CD4-positive, alpha-beta T cell (primary cell): ENCODE data around the gene HJURP. TPM values are rescaled to one million over a fixed set of nuclear protein-coding genes. Genes with fewer than 3 reads are reported as not detected.

ENCODE experiments used
- ATAC-seq: fragments of 200-7000 bp; cut with Tn5 transposase; one replicate; pipeline ENCODE4 v1.10.0; 2022; ENCODE audit warnings: mild to moderate bottlenecking; ENCODE audit not compliant: poor library complexity
- CTCF ChIA-PET: fragments of 350-600 bp; sonication (Branson Sonifier 250); formaldehyde crosslinking; loops from one replicate; lab custom pipeline; 2021; ENCODE audit warnings: antibody characterized with exemption, inconsistent platforms; lab: Charles Lee
- POLR2A ChIA-PET: fragments of 350-600 bp; sonication (Branson Sonifier 250); formaldehyde crosslinking; loops from one replicate; lab custom pipeline; 2021; ENCODE audit warnings: antibody characterized with exemption, inconsistent platforms; lab: Charles Lee
- DNase-seq, 14 experiments: peaks; one replicate each; pipeline ENCODE4 v3.0.0-alpha.2; 2013 to 2020; ENCODE audit warnings: mixed read lengths in 2 of 14
- H3K27ac ChIP-seq, 2 donors: one replicate each; pipeline versions ENCODE4 v1.5.1 to v1.7.0; 2013; ENCODE audit warnings: low read length in 2 of 2, low read depth in 1 of 2, mild to moderate bottlenecking in 1 of 2
- H3K27me3 ChIP-seq, 2 experiments: 1 replicate in 1 of 2; 2 replicates in 1 of 2; pipeline versions ENCODE4 v1.6.1 to v1.7.0; 2013; ENCODE audit warnings: low read length in 2 of 2, control low read depth in 1 of 2, mild to moderate bottlenecking in 1 of 2, moderate library complexity in 1 of 2; ENCODE audit not compliant: insufficient read depth in 2 of 2, control insufficient read depth in 1 of 2
- H3K36me3 ChIP-seq: one replicate; pipeline ENCODE4 v1.6.1; 2013; ENCODE audit warnings: low read length, control low read depth; ENCODE audit not compliant: insufficient read depth
- H3K4me1 ChIP-seq: one replicate; pipeline ENCODE4 v1.6.1; 2013; ENCODE audit warnings: low read length, control low read depth; ENCODE audit not compliant: insufficient read depth
- H3K4me3 ChIP-seq: one replicate; pipeline ENCODE4 v1.5.1; 2013; ENCODE audit warnings: mild to moderate bottlenecking, low read length, moderate library complexity
- H3K9me3 ChIP-seq, 2 experiments: 1 replicate in 1 of 2; 2 replicates in 1 of 2; pipeline versions ENCODE4 v1.6.1 to v1.7.0; 2013; ENCODE audit warnings: low read length in 2 of 2, mild to moderate bottlenecking in 2 of 2, control low read depth in 1 of 2, moderate library complexity in 1 of 2; ENCODE audit not compliant: control insufficient read depth in 1 of 2, insufficient read depth in 1 of 2
- H3K27ac Mint-ChIP-seq: one replicate; pipeline ENCODE4 v1.8.0; 2020; ENCODE audit warnings: mixed read lengths
- H3K27me3 Mint-ChIP-seq: one replicate; pipeline ENCODE4 v1.8.0; 2021; ENCODE audit warnings: mixed read lengths
- H3K36me3 Mint-ChIP-seq: one replicate; pipeline ENCODE4 v1.8.0; 2021; ENCODE audit warnings: low read depth, mixed read lengths
- H3K4me1 Mint-ChIP-seq: one replicate; pipeline ENCODE4 v1.8.0; 2021; ENCODE audit warnings: low read depth, mixed read lengths
- H3K4me3 Mint-ChIP-seq: one replicate; pipeline ENCODE4 v1.8.0; 2020; ENCODE audit warnings: mild to moderate bottlenecking, mixed read lengths
- H3K9me3 Mint-ChIP-seq: one replicate; pipeline ENCODE4 v1.8.0; 2020; ENCODE audit warnings: mixed read lengths
- intact Hi-C, 2 experiments: fragments of 100-400 bp; cut with DNase I in 1 of 2; cut with micrococcal nuclease in 1 of 2; formaldehyde crosslinking; loops; one replicate each; pipeline versions ENCODE4 v1.15.1 to v1.9.0; 2023 to 2025; cut with DNase I, micrococcal nuclease
- total RNA-seq, 174 experiments: library from RNA in 2 of 174; stranded (reverse) in 2 of 174; gene quantifications; one replicate each; pipeline ENCODE4 v1.2.3 and lab custom pipeline; 2021 to 2026
- TF ChIP-seq, protein P1 (sequence below): fragments of 200-600 bp; IDR thresholded peaks from one replicate; pipeline ENCODE4 v1.8.0; 2022; ENCODE audit warnings: antibody characterized with exemption, mild to moderate bottlenecking

HJURP gene
- total RNA-seq, 2 experiments from 2014 or later: 0.22 to 0.25 TPM

DNA sequence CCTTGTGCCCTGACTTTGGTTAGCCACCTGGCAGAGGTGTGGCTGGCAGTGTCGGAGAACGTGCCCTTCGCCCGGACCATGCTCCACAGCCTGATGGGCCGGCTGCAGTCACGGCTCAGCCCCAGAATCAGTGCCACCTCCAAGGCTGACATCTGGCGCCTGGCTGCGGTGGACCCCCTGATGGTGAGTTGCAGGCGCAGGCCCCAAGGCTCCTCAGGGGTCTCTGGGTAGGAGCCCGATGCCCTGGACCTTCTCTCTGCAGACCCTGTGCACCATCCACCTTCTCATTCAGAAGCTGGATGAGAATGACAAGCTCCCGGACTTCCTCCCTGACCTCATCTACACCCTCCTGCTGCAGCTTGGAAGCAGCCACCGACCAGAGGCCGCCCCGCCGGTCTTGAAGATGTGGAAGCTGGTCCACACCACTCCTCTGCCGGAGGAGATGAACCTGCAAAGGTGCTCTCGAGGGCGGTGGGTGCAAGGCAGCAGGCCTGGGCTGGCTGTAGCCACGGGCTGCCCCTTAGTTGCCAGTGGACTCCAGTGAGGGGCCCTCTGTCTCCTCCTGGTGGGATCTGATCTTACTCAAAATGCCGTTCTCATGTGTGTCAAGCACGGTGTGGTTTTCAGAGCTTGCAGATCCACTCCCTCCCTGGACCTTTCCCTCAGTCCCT lies 32.1 kb downstream of the HJURP start:
- Histone ChIP-seq H3K9me3 (peaks cover 0 to 8% of the 10 kb centered on the region in 2 experiments), H3K36me3 (no peaks in the 10 kb centered on the region), H3K4me1 (no peaks in the 10 kb centered on the region), H3K4me3 (no peak overlapping the region), H3K27ac (no peak overlapping the region), H3K27me3 (peaks cover 0 to 2% of the 10 kb centered on the region in 2 experiments)
- Mint-ChIP-seq H3K36me3 (no peaks in the 10 kb centered on the region), H3K4me3 (no peak overlapping the region), H3K4me1 (no peaks in the 10 kb centered on the region), H3K27me3 (peaks cover 4% of the 10 kb centered on the region), H3K27ac (no peak overlapping the region), H3K9me3 (no peaks in the 10 kb centered on the region)
- ChIA-PET CTCF (no interaction called here), POLR2A (no interaction called here)
- no peak for ATAC-seq
- intact Hi-C loops: no loop called here
- DNase-seq: peak in 1 of 14 experiments; percentile 25
- TF ChIP-seq, protein P1, sequence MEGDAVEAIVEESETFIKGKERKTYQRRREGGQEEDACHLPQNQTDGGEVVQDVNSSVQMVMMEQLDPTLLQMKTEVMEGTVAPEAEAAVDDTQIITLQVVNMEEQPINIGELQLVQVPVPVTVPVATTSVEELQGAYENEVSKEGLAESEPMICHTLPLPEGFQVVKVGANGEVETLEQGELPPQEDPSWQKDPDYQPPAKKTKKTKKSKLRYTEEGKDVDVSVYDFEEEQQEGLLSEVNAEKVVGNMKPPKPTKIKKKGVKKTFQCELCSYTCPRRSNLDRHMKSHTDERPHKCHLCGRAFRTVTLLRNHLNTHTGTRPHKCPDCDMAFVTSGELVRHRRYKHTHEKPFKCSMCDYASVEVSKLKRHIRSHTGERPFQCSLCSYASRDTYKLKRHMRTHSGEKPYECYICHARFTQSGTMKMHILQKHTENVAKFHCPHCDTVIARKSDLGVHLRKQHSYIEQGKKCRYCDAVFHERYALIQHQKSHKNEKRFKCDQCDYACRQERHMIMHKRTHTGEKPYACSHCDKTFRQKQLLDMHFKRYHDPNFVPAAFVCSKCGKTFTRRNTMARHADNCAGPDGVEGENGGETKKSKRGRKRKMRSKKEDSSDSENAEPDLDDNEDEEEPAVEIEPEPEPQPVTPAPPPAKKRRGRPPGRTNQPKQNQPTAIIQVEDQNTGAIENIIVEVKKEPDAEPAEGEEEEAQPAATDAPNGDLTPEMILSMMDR: no peak

DNA sequence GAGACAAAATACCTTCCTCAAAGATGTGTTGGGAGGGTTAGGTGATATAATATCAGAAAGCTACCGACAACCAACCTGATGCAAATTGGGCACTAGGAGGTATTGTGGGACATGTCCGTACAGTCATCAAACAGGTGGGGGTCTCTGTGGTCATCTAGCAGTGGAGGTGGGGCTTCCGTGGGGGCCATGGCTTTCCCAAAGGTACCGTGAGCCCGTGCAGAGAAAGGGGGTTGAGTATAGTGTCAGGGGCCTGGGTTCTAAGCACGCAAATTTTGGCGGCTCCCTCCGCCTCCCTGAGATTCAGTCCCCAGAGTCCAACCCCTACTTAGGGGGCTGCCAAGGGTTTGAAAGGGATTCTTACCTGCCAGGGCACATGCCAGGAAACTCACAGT lies 32.6 kb downstream of the HJURP start:
- H3K27me3 Mint-ChIP-seq: peaks cover 7% of the 10 kb centered on the region
- Histone ChIP-seq H3K4me1 (no peaks in the 10 kb centered on the region), H3K27ac (no peak overlapping the region), H3K4me3 (no peak overlapping the region), H3K9me3 (peaks cover 0 to 8% of the 10 kb centered on the region in 2 experiments), H3K36me3 (no peaks in the 10 kb centered on the region), H3K27me3 (peaks cover 0 to 2% of the 10 kb centered on the region in 2 experiments)
- H3K4me3 Mint-ChIP-seq: no peak overlapping the region
- intact Hi-C loops: no loop called here
- ChIA-PET CTCF (no interaction called here), POLR2A (no interaction called here)
- no peaks in the 10 kb centered on the region for H3K4me1 Mint-ChIP-seq
- DNase-seq (peak in 2 of 14 experiments; percentile 0 to 12), ATAC-seq (no peak)
- TF ChIP-seq, protein P1: no peak
- H3K36me3 Mint-ChIP-seq: no peaks in the 10 kb centered on the region
- H3K27ac Mint-ChIP-seq: no peak overlapping the region
- H3K9me3 Mint-ChIP-seq: no peaks in the 10 kb centered on the region

DNA sequence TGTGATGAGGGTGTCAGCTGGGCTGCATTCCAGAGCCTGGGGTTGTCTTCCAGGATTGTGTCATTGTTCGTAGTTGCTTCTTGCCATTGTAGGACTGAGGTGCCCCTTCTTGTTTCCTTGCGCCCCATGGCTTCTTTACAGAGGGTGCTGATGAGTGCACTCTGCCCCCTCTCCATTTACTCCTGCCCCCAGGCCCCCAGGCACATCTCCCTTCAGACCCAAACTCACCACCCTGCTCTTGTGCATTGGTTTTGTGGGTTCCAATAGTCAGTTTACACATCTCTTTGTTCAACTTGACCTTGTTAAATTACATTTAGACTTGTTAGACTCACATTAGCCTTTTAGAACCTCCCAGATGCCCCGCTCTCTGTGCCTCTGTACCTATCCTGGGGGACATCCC lies 33.1 kb downstream of the HJURP start:
- Histone ChIP-seq H3K27ac (no peak overlapping the region), H3K9me3 (peaks cover 0 to 8% of the 10 kb centered on the region in 2 experiments), H3K36me3 (no peaks in the 10 kb centered on the region), H3K4me1 (no peaks in the 10 kb centered on the region), H3K27me3 (peaks cover 0 to 5% of the 10 kb centered on the region in 2 experiments), H3K4me3 (no peak overlapping the region)
- Mint-ChIP-seq H3K36me3 (no peaks in the 10 kb centered on the region), H3K4me3 (no peak overlapping the region), H3K27ac (no peak overlapping the region), H3K4me1 (no peaks in the 10 kb centered on the region), H3K27me3 (peaks cover 7% of the 10 kb centered on the region), H3K9me3 (no peaks in the 10 kb centered on the region)
- intact Hi-C loops: no loop called here
- ATAC-seq (no peak), DNase-seq (peak in 1 of 14 experiments; percentile 12)
- TF ChIP-seq, protein P1: no peak
- ChIA-PET CTCF (no interaction called here), POLR2A (no interaction called here)
